CMK (cell line): ENCODE data around the gene TPM3.
"Not testable (repeated sequence)": the region's sequence is repeated elsewhere in the genome, so short reads cannot be mapped to it uniquely, and the experiment has no call there.

Experiments used
- DNase-seq: peaks from one replicate; pipeline ENCODE4 v3.0.0-alpha.2; 2010; ENCODE audit warnings: low read depth

Gene TPM3

DNA sequence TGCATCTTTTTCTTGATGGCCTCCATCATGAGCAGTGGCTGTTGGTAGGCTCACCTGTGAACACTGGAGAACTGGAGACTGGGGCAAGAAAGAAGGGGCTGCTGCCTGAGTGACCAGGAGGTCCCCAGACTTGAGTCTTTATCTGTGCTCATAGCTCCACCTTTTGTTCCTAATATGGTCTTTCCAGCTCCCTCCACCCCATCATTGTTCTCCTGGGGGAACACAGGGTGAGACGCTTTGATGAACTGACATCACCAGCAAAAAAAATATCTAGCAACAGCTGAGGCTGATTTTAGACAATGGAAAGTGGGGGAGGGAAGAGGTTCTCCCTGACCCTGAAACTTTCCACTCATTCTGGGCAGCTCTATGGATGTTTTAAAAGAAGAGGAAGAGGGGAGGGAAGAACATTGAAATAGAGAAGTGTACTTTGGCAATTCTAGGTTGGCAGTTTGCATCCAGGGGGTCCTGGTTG lies at the start of gene TPM3:
TPM3 (minus strand) TSS at position 111 of the 472 bp plus-strand sequence; CDS start at position 29, 82 bp downstream.
- DNase-seq = no peak

GRCh38 chr1:154240294-154240833 lies 48.5 kb upstream of the TPM3 start:
- no peak for DNase-seq

DNA sequence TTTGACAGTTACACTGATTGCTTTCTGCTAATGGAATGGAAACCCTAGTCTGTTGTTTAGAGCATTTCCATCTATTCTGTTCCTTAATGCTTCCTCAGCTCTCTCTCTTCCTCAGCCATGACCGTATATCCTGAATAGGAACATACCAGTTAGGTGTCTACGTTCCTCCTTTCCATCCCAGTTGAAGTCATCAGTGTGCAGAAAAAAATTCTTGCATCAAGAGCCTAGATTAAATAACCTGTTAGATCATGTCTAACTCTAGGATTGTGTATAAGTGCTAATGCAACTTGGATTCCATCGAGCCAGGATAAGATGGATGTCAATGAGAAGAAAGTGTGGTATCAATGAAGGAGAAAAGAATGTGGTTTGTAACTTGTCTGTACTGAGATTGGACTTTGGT lies 47.6 kb upstream of the TPM3 start:
- no peak for DNase-seq

- DNase-seq = no peak
Measured at GRCh38 chr1:154237880-154238506, 46.1 kb upstream of the TPM3 start.

DNA sequence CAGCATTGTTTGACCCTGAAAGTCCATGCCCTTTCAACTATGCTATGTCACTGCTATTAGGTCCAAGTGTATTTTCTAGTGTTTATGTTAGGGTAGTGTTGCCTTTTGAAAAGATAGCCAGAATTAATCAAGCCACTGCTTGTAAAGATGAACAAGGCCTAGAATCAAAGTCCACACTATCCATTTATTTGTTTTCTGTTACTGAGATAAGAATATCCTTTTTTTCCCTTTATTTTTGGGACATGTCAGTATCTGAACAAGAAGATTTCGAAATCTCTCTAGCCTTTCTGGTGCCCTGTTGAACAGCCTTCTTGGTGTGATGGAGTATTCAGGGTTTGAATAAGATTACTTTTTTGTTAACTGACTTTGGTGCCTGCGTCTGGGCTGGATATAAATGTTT lies 45.5 kb upstream of the TPM3 start:
- DNase-seq = no peak

- no peak for DNase-seq
Measured at GRCh38 chr1:154236855-154237254, 45.0 kb upstream of the TPM3 start.

DNA sequence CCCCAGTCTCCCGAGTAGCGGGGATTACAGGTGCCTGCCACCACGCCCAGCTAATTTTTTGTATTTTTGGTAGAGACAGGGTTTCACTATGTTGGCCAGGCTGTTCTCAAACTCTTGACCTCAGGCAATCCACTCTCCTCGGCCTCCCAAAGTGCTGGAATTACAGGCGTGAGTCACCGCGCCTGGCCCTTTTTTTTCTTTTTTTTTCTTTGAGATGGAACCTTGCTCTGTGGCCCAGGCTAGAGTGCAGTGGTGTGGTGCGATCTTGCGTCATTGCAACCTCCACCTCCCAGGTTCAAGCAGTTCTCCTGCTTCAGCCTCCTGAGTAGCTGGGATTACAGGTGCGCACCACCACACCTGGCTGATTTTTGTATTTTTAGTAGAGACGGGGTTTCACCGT lies 41.2 kb upstream of the TPM3 start:
- not testable (repeated sequence) for DNase-seq

GRCh38 chr1:154231112-154231511 lies 39.2 kb upstream of the TPM3 start:
- not testable (repeated sequence) for DNase-seq

GRCh38 chr1:154225370-154225769 lies 33.5 kb upstream of the TPM3 start:
- DNase-seq = no peak

DNA sequence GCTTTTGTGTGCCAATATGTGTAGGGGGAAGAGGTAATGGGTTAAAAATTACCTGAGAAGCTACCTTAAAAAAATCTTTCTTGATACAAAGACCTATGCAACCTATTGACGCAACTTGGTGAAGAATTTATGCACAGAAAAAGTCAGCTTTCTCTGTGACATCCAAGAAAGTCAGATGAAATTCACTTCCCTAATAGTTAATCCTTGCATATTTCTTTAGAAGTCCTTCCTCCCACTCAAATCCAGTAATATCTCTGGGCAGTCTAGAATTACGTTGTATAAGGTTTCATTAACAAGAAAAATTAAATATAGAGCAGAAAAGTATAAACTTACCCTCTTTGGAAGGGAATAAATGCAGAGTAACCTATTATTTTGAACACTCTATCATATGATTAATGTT lies 31.7 kb upstream of the TPM3 start:
- DNase-seq = no peak

DNA sequence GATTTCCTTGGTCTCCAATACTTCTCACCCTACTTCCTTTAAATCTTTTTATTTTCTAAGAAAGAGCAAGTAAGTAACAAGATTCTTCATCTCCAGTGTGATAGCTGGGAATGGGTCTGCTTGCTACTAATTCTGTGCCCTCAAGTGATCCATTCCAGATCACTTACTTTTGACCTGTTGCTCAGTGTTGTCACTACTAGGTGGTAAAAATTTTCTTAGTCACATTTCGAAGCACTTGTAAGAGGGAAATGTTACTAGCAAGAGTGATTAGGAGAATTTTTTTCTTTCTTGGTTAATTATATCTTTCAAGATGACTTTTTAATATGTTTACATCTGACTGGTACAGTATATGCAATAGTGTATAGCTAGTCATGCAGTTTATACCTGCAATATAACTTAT lies 31.0 kb upstream of the TPM3 start:
- DNase-seq = no peak

DNA sequence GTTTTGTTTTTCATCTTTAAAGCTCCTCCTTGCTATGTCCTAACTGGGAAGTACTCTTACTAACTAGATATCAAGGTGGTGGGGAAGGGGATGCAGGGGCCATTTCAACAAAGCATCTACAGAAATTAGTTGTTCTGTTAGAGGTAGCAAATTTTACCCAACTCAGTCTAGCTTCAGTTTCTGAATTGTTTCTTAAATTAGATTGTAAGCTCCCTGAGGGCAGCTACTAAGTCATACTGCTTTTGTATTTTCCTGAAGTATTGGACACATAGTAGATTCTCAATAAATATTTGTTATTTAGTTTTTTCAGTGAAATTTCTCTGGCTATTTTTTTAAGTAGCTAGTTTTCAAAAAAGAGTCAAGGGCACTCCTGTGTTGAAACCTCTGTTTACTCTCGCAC lies 30.6 kb upstream of the TPM3 start:
- DNase-seq = no peak

DNA sequence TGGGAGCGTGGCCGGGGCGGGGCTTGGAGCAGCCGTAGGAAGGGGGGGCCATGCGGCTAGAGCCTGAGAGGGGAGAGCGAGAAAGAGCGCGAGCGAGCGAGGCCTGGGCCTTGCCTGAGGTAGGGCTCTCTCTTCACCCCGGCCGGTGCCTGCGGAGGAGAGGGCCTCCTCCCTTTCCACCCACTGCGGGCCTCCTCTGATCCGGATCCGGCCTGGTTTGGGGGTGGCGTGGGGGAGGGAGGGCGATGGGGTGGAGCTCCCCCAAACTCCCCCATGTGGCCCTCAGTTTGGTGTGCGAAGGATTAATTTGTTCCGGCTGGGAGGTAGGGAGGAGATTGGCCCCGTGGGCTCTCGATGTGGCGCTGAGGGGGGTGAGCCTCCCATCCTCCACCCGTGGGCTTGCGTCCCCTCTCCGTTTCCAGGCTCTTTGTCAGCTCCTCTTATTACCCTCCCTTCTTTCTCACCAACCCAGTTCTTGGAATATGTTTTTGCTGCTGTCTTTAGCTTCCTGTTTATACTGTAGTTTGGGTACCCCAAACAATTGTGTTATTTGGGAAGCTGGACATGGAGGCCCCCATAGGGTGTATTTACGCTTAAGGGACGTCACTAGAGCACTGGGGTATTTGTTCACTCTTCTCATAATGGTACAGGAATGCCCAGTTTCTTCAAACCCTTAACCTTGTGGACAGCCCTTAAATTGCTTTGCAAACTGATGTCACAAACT lies 29.5 kb upstream of the TPM3 start:
- peak; percentile 62 for DNase-seq

DNA sequence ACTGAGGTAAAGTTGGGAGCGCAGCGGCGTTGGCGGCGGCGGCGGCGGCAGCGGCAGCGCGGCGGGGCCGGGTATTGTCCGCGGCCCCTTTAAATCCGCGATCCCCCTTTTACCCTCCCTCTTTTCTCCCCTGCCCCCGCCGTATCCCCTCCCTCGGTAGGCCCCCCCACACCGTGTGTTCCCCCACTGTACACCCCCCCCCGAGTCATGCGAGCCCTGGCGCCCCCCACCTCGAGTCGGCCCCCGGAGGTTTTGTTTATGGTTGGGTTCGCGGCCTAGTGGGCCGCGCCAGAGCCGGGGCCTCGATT lies 29.0 kb upstream of the TPM3 start:
- DNase-seq = no peak

- DNase-seq = peak; percentile 98
Measured at GRCh38 chr1:154220071-154220969, 28.4 kb upstream of the TPM3 start, which contains the start of gene UBAP2L. TSS of gene UBAP2L (plus strand) at chr1:154220955. CDS start at chr1:154225124, 4,169 bp downstream.

- no peak for DNase-seq
Measured at GRCh38 chr1:154219541-154219940, 27.6 kb upstream of the TPM3 start.

- no peak for DNase-seq
Measured at GRCh38 chr1:154218545-154218944, 26.6 kb upstream of the TPM3 start.

- no peak for DNase-seq
Measured at GRCh38 chr1:154213274-154213673, 21.4 kb upstream of the TPM3 start.

- DNase-seq = no peak
Measured at GRCh38 chr1:154212083-154212482, 20.2 kb upstream of the TPM3 start.

GRCh38 chr1:154208677-154209388 lies 16.9 kb upstream of the TPM3 start:
- no peak for DNase-seq

DNA sequence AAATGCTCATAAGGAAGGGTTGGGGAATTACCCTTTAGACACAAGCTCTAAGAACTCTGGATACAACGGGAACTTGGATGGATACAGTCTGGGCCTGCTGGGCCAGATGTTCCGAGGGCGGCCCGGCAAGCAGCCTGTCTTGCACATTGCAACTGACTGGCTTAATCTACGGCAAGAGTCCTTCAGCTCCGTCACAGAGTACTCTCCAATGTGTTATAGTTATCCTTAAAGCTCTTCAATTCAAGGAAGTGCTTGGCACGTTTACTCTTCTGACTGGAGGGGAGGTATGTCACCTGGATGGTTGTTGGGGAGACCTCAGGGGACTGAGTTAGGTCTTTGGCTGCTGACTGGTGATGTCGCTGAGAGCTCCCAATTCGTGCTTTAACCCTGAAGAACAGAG lies 15.4 kb upstream of the TPM3 start:
- DNase-seq = no peak

DNA sequence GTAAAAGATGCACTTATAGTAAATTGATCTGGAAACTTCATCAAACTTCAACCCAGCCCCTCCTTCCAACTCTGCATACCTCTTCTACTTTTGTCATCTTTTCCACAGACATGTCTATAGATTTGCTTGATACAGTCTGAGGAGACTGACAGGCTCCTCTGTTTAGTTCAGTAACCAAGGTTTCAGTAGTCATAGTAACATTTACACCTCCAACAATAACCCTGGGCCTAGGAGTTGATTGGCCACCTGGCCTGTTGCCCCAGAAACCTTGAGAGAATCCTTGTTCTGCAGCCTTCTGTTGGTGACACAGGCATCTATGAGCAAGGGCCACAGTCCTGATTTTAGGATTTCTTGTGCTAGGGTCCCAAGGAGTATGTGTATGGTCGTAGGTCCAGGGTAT lies 14.3 kb upstream of the TPM3 start, which contains the start of gene CFAP141:
CFAP141 (minus strand) TSS at position 138 of the 400 bp plus-strand sequence; CDS start at position 112, 26 bp downstream.
- no peak for DNase-seq
